Activated CD8-positive, alpha-beta memory T cell treated with anti-CD3 and anti-CD28 coated beads, Interleukin-2, amount 50 U/mL, for 1 hour (primary cell): ENCODE measurements around the gene EXOC8.

ENCODE experiments used
- DNase-seq: peaks from one replicate; pipeline ENCODE4 v3.0.0-alpha.2; 2020; ENCODE audit errors: extremely low read depth

Gene EXOC8, protein sequence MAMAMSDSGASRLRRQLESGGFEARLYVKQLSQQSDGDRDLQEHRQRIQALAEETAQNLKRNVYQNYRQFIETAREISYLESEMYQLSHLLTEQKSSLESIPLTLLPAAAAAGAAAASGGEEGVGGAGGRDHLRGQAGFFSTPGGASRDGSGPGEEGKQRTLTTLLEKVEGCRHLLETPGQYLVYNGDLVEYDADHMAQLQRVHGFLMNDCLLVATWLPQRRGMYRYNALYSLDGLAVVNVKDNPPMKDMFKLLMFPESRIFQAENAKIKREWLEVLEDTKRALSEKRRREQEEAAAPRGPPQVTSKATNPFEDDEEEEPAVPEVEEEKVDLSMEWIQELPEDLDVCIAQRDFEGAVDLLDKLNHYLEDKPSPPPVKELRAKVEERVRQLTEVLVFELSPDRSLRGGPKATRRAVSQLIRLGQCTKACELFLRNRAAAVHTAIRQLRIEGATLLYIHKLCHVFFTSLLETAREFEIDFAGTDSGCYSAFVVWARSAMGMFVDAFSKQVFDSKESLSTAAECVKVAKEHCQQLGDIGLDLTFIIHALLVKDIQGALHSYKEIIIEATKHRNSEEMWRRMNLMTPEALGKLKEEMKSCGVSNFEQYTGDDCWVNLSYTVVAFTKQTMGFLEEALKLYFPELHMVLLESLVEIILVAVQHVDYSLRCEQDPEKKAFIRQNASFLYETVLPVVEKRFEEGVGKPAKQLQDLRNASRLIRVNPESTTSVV

DNA sequence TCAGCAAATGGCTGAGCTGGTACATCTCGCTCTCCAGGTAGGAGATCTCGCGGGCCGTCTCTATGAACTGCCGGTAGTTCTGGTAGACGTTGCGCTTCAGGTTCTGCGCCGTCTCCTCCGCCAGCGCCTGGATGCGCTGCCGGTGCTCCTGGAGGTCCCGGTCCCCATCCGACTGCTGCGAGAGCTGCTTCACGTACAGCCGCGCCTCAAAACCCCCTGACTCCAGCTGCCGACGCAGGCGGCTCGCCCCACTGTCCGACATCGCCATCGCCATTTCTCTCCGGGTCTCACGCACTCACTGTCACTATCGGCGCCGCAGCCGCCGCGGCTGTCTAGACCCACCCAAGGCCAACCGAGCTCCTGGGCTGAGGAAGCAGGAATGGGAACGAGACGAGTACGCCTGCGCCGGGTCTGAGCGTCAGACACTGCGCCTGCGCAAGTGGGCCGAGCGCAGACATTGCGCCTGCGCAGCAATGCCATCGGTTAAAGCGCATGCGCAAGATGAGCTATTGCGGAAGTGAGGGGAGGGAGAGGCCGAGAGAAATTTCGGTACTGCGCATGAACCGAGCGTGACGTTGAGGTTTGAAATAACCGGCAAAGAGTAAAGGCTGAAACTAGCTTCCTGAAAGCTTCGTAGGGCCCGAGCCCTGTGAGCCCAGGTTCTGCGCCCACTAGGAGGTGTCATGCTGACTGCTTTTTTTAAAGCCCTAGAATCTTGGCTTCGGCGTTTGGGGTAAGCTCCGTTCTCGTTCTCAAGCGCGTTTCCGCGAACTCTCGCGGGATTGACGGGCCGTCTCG is at the start of gene EXOC8:
Gene EXOC8 (minus strand): TSS at position 381 of the 798 bp plus-strand sequence. CDS start 107 bp downstream, at position 274.
- peak; percentile 90 for DNase-seq

DNA sequence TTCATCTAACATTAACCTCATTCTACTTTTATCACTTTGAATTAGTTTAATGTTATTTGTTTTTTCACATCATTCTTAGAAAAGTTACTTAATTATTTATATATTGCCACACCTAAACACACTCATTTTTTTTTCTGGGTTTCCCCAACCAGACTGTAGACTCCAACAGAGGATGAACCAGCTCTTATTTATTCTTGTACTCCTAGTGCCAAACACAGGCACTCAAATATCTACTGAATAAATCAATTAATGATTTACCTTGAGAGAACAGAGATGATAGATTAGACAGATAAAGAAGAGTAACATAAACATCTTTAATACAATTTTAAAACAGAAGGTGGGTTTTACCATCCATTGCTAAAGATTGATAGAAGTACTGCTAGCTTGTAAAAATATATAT is 48.8 kb upstream of the EXOC8 start:
- no peak for DNase-seq

DNA sequence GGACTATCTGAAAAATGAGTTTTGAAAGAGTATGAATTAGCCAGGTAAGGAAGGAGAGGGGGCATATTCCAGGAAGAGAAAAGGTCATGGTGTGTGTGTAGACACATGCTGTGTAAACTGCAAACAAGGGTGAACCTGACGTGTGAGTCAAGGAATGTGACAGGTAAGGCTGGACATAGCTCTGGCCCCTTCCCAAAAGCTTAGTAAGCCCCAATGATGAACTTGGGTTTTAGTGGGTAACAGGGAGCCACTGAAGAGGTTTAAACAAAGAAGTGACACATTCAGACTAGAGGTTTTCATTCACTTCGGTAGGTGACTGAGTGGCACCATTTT is 47.7 kb upstream of the EXOC8 start:
- DNase-seq, result no peak

DNA sequence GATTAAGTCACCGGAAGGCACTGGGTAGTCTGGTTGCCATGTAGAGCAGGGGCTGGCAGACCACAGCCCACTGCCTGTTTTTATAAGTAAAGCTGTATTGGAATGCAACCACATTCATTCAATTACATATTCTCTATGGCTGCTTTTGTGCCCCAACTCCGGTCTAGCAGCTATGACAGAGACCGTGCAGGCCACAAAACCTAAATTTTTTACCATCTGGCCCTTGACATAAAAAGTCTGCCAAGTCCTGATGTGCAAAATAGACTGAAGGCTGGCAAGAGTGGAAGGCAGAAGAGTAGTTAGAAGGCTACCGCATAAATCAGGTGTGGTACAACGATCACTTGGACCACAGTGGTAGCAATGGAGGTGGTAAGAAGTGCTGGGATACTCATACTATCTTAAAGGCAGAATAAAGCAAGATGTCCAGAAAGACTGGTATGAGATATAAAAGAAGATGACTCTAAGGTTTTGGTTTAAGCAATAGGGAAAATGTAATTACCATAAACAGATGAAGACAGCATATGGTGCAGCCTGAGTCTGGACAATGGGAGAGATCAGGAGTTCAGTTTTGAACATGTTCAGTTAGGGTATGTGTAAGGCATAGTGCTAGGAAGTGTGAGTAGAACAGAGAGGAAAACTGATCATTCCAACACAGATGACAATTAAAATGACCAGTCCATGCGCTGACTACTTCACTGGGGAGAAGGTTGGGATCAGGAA is 47.2 kb upstream of the EXOC8 start:
- DNase-seq, result no peak

DNA sequence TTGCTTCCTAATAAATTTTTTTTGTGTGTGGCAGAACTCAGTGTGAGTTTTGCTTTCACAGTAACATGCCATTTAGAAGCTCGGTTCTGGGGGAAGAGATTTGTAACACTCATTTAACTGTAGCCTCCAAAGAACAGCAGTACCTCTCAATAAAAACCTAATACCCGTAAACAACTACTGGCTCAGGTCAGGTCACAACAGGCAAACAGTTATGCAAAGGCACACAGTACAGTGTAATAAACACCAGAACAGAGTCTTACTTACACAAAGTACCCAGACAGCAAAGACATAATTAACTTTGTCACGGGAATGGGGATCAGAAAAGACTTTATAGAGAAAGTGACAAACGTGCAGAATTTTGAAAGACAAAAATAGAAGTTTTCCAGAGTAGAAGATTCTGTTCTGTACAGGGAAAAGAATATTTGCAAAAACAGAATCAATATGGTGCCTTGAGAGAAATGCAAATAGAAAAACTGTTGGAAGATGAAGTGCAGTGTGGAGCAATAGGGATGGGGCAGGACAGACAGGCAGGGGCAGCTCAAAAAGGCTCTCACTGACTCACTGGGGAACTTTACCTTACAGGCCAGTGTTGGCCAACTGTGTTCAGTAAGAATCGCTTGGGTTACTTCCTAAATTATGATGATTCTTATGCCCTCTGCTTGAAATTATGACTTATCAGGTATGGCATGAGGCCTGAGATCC is 45.7 kb upstream of the EXOC8 start:
- DNase-seq, result no peak

DNA sequence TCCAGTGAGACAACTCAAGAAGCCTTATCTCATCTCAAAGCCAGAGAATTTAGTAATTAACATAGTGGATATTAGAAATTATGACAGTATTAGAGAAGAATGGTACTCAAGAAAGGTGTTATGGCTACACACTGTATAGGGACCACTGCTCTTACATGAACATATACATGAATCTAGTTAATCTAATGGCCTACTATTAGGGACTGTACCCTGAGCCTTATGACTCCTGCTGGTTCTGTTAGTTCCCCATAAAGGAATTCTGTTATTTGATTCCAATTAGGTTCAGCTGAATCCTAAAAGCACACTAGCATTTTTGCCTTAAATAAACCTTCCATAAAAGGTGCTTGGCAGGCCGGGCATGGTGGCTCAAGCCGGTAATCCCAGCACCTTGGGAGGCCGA is 44.8 kb upstream of the EXOC8 start:
- no peak for DNase-seq

DNA sequence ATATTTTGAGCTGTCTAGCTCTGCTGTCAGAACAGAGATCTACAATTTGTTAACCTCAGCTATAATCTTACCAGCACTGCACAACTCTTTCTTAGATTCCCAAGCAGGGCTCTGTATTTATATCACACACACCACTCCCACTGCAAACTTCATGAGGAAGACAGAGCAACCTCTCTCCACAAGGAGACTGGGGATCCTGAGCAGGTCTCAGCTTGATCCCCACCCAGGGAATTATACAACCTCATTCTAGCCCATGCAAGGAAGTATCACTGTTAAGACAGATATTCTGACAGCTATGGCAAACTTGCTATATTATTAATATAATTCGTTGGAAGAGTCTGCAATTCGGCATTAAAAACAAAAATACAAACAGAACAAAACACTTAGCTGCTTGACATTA is 44.1 kb upstream of the EXOC8 start:
- DNase-seq, result no peak

DNA sequence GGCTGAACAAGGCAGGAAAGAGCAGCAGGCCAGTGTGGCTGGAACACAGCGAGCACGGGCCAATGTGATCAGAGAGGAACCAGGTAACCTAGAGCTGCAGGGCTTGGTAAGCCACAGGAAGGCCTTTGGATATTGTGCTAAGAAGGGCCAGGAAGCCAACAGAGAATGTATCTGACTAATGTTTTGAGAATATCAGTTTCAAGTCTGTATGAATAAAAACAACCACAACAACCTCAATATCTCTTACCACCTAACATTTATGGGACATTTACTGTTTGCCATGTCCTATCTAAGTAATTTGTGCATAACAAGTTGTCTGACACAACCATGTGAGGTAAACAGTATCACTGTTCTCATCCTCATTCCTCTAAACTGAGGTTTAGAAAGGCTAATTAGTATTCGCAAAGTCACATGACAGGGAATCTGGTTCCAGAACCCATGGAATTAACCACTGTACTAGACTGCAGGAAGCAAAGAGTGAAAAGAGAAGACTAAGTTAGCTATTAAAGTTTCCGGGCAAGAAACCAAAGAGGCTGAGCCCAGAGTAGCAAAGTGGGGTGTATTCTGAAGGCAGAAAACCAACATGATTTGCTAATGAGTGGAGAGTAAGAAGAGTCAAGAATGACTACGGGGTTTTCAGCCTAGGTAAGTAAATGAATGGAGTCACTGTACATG is 39.4 kb upstream of the EXOC8 start:
- no peak for DNase-seq

DNA sequence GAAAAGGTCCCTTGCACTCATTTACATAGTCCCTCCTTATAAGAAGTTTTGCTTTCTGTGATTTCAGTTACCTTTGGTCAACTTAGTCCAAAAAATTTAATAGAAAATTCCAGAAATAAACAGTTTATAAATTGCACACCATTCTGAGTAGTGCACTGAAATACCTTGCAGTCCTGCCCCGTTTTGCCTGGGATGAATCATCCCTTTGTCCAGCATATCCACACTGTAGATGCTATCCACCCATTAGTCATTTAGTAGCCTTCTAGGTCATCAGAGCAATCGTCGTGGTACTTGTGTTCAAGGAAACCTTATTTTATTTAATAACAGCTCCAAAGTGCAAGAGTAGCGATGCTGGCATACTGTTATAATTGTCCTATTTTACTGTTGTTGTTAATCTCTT is 38.4 kb upstream of the EXOC8 start:
- DNase-seq, result no peak

DNA sequence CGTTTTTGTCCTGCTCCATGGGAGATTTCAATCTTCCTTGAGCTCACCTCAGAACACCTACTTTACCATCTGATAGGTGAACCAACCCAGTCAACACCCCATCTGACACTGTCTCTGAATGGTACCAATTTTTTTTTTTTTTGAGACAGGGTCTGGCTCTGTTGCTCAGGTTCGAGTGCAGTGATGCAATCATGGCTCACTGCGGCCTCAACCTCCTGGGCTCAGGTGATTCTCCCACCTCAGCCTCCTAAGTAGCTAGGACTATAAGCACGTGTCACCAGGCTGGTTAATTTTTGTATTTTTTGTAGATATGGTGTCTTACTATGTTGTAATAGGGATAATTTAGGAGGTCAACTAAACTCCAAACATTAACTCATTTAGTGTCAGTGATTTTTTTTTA is 36.7 kb upstream of the EXOC8 start:
- no peak for DNase-seq

DNA sequence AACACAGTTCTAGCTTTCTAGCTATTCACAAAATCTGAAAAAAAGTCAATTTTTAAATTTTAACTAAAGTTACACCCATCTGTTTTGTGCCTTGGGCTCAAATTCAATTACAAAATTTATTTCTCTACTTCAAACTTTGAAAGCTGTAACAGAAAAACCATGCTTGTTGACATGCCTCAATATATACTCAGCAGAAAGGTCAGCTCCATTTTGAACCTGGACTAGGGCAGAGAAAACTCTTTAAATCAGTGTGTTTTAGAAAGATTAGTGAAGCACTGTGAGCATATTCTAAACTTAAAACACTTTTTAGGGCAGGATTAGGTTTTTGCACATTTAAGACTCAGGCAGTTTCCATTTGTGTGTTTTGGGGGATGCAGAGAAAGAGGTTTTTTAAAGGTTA is 34.8 kb upstream of the EXOC8 start:
- no peak for DNase-seq

DNA sequence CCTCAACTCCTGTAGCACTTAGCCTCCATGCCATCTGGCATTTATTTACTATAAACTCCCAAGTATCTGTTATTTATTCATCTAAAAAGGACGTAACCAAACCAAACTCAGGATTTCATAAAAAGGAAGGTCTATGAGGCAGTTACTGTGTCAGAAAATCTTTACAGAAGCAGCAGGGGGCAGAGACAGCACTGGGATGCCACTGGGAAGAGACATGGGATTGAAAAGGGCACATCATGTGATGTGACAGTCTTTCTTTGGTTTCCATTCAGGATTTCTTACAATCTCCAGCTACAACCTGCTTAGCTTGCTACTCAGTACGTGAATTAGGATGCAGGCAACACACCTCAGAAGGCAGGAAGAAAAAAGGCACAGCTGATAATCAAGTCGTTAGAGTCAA is 31.6 kb upstream of the EXOC8 start:
- no peak for DNase-seq

DNA sequence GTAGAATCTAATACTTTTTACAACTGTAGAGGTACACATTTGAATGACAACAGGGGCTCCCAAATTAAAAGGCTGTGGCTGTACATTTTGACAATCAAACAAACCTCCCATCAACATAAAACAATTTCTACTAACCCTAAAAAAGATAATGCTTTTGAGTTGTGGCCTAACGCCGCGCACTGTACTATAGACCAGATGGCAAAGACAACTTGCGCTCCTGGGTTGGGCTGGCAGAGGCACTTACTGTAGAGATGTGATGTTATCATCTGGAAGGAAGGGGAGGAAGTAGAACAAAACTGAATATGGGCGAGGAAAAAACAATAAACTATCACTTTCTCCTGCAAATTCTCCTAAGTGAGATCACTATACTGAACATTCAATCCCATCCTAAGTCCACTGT is 26.5 kb upstream of the EXOC8 start:
- no peak for DNase-seq

DNA sequence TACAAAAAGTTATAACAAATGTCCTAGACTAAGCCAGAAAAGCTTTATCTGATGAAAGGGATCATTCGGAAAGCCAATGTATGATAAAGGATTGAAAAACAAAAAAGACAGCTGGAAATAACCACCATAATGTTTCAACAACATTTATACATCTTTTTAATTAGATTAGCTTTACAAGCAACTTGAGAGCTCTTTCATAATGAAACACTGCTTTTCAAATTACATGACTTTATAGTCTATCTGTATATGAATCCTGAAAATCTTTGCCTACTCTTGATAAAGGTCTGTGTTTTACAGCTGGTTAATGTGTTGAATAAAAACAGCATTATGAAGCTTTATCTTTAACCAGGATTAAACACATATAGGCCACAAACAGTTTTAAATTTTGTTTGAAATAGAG is 26.0 kb upstream of the EXOC8 start:
- DNase-seq, result no peak

DNA sequence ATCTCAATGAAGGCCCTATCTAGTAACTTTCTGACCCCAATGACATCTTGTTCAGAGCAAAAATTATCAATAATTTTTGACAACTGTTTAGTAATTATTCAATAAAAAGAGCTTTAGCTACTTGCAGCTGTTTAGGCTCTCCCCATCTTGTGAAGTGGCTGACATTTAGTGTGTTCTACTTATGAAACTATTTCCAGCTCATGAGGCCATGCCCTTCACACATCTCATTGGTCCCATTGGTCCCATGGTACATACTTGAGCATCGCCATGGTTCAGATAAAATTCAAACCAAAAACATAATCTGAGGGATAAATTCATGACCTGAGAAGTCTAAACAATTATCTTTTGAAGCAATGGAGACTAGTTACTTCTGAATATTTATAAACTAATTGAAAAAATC is 24.7 kb upstream of the EXOC8 start:
- DNase-seq, result no peak

DNA sequence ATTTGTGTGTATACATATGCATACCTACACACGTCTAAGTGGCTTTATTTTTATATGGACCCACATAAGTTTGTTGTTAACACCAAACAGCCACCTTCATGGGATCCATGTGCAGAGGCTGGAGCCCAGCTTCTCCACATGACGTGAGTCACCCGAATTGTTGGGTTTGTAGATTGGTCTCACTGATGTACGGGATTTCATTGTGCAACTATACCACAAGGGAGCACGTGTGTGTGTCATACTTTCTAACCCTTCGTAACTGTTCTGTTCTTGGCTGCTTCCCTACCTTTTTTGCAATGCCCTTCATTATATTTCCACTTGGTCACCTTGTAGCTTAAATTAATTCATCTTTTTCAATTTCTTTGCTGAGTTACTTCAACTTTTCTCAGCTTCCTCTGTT is 21.5 kb upstream of the EXOC8 start:
- no peak for DNase-seq

DNA sequence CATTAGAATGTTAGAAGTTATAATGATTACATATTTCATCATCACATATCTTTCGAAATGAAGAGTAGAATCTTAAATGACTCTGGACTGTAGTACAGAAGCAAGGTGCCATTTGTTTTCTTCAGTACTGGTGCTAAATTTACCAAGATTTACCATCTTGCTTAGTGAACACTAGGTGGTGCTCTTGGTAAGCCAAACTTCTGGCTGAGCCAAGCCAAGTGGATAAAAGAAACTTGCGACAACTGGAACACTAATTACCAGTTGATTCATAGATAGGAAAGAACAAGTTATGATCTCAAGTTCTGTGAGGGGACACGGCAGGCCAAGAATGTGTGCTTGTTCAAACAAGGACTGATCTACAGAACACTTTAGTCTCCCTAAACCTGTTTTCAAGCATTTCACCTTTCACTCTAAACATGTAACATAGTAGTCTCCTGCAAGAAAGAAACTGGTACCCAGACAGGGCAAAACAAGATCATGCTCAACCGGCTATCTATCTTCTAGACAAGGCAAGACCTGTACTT is 20.2 kb upstream of the EXOC8 start:
- DNase-seq, result no peak

DNA sequence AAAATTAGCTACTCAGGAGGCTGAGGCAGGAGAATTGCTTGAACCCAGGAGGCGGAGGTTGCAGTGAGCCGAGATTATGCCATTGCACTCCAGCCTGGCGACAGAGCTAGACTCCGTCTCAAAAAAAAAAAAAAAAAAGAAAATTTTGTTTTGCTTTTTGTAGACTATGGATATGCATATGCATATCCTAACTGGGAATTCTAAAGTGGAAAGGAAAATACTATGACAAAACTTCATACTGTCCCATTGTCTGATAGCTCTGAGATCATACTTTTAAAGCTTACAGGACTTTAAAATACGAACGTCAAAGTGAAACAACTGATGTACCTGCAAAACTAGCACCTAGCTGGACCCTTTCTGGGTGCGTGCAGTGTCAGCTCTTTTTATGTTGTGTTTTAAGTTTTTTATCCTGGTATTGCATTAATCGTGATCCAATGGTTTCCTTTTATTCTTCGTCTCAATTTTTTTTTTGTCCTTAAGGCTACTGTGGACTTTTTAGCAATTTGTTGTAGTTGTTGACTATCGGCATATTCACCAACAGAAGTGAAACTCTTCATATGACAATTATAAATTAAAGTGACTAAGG is 19.6 kb upstream of the EXOC8 start:
- no peak for DNase-seq

DNA sequence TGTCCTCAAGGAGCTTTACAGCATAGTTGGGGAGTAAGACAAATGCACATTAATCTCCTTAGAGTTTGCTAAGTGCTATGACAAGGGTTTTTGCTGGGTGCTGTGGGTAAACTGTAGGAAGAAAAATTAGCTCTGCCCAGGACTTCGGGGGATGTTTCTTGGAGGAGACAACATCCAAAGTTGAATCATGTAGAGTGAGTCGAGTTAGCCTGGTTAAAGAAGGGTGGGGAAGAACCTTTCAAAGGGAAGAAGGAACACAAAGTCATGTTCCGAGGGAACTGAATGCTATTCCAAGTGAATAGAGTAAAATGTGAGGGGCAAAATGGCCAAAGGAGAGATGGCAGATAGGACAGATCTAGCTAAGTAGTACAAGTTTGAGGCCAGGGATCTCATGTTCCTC is 17.5 kb upstream of the EXOC8 start:
- DNase-seq, result no peak

DNA sequence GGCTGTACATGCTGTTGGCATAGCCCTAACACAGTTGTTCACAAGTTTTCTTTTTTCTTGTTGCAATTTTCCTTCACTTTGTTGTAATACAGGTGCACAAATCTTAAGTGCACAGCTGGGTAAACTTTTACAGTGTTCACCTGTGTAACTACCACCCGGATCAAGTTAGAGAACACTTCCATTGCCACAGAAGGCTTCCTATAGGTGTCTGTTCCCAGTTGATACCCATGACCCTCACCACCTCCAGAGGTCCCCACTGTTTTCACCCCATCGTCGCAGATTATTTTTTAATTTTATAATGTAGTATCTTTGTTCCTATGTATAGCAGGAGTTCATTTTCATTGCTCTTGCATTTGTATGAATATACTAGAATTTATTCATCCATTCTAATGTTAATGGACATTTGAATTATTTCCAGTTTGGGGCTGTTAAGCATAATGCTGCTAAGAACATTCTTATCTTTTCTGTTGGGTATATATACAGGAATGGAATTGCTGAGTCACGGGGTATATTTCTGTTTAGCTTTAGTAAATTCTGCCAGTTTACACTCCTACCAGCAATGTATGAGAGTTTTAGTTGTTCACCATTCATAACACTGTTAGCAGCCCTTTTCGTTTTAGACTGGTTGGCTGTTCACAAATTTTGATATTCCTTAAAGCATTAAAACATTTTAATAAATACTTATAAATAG is 16.8 kb upstream of the EXOC8 start:
- DNase-seq, result no peak
